GM12891 (cell line): ENCODE results near the gene ACOT6.

Source experiments
- POLR2A ChIP-seq: IDR thresholded peaks from 2 replicates; pipeline ENCODE4 v1.6.1; 2011; ENCODE audit warnings: low read depth, low read length, control low read depth
- POLR2AphosphoS5 ChIP-seq: IDR thresholded peaks from 2 replicates; pipeline ENCODE4 v1.6.1; 2011; ENCODE audit warnings: low read depth, low read length, control low read depth
- SPI1 ChIP-seq: IDR thresholded peaks from 2 replicates; pipeline ENCODE4 v1.6.1; 2011; ENCODE audit warnings: low read depth, low read length, control low read depth
- TAF1 ChIP-seq: IDR thresholded peaks from 2 replicates; pipeline ENCODE4 v1.6.1; 2011; ENCODE audit warnings: low read depth, low read length, control low read depth

DNA sequence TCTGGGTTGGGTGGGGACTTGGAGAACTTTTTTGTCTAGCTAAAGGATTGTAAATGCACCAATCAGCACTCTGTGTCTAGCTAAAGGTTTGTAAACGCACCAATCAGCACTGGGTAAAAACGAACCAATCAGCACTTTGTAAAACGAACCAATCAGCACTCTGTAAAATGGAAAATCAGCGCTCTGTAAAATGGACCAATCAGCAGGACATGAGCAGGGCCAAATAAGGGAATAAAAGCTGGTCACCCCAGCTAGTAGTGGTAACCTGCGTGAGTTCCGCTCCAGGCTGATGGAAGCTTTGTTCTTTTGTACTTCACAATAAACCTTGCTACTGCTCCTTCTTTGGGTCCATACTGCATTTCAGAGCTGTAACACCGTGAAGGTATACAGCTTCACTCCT, 45.0 kb upstream of the ACOT6 start:
- TF ChIP-seq POLR2A, result no peak
- no peak for TF ChIP-seq TAF1
- no peak for TF ChIP-seq POLR2AphosphoS5
- TF ChIP-seq SPI1, result no peak
